GM21360 (cell line): ENCODE data around the gene PHF19.

Source experiments
- ATAC-seq: cut with Tn5 transposase; IDR thresholded peaks from one replicate; pipeline ENCODE4 v1.9.1; 2021; ENCODE audit warnings: mild to moderate bottlenecking, moderate library complexity; ENCODE audit not compliant: unreplicated experiment

PHF19 gene

DNA sequence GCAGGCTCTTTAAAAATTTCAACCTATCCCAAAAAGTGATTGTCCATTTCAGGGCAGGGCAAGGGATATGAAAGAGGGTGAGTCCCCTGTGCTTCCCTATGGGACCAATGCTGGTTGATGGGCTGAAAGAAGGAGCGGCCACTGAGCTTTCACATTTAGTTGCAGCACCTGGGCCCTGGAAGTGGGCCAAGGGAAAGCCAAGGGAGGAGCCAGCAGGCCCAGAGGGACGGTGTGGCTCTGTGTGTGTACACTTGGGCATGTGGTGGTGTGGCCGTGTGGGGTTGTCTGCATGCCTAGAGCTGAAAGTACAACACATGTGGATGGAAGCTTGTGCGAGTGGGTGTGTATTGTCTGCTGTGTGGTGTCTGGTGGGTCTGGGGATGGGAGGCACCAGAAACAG, 20.3 kb downstream of the PHF19 start:
- ATAC-seq, result no peak

DNA sequence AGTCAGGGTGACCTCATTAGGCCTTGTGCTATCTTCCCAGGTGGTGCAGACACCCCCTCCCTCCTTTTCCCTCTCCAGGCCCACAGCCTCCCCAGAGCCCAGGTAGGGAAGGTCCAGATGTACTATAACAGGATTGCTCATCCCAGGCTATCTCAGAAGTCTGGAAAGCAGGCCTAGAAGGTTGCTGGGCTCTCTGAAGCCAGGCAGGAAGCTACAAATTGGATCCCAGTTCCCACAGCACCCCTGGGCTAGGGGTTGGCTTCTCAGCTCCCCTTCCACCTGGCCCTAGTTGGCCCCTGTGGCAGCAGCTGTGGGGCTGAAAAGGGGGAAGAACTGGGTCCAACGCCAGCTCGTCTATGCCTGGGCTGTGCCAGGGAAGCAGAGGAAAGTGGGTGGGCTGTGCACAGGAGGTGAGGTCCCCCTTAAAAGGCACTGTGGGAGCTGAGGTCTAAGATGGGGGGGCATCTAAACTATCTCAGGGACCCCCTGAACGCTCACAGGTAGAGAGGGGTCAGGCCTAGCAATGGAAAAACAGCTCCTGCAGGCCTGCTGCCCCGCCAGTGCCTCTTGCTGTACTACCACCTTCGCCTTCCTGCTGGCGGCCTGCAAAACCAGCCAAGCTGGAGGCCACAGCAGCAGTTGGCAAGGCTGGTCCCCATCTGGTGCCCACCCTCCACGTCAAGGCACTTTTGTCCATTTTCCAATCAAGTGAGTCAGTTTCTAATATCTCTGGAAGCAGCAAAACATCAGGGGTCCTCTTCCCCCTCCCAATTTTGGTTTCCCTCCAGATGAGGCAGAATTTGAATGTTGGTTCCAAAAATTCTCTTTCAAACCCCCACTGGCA, 20.9 kb downstream of the PHF19 start:
- no peak for ATAC-seq

DNA sequence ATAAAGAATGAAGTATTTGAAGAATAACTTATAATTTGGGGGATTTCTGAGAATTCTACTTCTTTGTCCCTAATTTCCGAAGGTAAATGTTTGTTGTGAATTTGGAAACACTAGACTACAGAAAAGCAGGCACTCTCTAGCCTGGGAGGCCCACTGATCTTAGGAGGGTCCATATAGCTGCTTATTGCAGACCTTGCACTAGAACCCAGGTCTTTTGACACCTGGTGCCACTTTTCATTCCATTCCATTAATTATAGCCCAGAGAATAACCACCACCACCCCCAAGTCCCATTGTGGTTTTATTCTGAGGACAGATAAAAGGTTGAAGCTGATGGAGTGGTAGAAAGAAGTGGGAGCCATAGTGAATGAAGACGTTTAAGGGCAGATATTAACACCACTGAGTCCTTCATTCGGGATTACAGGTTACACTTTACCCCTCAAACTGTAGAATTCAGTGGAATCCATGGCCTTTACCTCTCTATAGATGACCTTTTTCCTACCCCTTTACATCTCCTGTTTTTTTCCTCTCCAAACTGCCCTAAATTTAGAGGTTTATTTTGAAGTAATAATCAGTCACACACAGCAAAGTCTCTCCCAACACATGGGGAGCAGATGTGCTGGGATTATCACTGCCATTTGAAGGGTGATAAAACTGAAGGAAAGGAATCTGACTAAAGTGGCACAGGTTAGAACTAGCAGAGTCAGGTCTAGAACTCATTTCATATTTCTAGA, 22.2 kb downstream of the PHF19 start:
- ATAC-seq, result no peak

DNA sequence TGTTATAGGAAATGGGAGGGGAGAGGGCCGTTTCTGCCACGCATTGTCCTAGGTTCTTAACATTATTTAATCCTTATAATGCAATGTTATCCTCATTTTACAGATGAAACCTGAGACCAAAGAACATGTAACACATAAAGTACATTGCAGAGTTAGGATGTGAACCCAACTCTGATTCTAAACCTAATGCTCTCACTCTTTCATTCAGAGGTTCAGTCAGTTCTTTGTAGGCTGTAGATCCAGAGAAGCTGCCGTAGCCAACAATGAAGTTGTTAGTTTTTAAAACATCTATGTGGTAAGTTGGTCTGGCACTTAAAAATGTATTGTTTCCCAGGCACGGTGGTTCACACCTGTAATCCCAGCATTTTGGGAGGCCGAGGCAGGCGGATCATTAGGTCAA, 23.8 kb downstream of the PHF19 start:
- ATAC-seq, result no peak

DNA sequence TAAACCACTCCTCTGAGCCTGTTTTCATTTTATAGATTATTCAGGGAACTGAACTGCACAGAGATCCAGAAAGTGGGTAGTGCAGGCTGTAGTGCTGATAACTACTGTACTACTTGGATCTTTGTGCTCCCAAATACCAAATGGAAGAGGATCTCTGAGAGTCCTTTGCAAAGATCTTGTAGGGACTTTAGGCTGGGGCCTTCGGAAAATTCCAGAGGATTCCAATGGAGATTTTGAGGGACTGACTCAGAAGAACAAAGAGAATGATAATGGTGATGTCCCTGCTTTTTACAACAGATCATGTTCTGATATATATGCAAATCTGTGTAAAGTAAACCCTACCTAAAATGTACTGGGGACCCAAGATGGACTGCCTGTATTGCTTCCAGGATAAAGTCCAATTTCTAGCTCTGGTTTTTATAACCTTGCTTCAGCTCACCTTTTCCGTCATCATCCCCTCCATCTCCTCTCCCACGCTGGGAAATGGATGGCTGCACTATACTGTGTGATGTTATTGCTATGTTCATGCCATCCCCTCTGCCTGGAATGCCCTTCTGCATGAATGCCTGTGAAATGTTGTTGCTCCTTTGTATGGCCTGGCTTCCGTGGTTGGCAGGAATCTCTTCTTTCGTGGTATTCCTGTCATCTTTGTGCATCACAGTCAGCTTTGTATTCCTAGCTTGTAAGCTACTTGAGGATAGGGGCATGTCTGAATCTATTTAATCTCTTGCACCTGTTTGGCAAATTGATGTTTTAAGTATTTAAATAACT, 24.6 kb downstream of the PHF19 start:
- no peak for ATAC-seq

DNA sequence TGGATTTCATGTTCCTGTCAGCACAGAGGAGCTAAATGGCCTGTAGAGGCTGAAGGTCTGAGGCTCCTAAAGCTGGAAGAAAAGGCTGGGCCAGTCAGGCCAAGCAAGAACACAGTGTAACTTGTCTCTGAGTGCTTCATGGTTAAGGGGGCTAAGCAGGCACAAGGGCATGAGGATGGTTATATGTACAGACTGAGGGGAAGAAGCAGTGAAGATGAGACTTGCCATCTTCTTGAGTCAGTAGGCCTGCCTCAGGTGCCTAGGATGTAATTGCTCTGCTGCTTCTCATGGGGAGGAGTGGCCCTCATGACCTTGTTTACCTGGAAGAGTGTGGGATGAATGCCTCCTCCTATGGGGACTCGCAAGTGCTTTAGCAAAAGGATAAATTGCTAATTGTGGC, 25.5 kb downstream of the PHF19 start:
- ATAC-seq, result no peak

DNA sequence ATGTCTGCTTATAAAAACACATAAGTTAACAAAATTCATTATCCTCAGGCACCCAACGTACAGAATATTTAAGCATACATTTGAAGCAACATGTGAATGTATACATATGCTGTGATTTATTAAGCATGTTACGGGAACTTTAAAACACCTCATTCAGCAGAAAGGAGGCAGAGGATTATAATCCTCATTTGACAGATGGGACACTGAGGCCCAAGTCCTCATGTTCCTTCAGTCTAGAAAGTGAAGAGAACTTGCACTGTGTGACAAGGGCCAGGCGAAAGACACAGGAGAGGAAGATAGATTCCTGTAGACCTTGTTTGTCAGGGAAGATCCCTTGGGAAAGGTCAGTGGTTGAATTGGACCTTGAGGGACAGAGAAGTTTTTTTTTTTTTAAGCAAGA, 26.7 kb downstream of the PHF19 start:
- no peak for ATAC-seq

DNA sequence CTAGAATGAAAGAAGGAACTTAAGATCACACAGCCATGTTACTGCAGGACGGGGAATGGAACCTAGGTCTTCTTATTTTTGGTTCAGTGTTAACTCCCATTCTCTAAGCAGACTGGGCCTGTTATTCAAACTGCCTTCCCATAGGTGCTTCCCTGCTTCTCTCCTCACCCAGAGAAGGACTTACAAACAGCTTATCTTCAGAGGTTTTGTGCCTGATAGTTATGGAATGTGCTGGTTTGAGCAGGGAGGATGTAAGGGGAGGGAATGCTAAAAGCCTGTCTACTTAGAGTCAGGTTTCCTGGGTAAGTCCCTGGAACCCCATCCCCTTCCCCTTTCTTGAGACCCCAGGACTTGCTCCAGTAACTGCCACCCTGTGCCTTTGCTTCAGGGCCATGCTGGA, 30.1 kb downstream of the PHF19 start:
- ATAC-seq, result no peak

DNA sequence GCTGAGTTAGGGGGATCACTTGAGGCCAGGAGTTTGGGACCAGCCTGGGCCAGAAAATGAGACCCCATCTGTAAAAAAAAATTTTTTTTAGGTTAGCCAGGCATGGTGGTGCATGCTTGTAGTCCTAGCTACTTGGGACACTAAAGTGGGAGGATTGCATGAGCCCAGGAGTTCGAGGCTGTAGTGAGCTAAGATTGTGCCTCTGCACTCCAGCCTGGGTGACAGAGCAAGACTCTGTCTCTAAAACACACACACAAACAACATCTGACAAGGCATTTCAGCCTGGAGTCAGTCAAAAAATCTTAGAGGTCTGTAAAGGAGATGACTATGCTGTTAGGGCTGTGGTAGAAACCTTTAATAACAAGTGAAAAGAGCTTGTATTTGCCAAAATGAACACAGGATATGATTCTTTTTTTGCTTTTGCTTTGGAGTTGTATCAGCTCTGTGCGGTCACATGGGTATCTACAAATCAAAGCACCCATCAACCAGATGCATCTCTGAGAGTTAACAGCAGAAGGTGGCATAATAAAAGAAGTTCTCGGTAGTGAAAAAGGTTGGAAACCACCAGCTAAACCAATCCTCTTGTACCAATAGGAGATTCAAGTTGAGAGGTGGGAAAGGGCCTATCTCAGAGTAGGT, 30.6 kb downstream of the PHF19 start:
- ATAC-seq, result no peak

DNA sequence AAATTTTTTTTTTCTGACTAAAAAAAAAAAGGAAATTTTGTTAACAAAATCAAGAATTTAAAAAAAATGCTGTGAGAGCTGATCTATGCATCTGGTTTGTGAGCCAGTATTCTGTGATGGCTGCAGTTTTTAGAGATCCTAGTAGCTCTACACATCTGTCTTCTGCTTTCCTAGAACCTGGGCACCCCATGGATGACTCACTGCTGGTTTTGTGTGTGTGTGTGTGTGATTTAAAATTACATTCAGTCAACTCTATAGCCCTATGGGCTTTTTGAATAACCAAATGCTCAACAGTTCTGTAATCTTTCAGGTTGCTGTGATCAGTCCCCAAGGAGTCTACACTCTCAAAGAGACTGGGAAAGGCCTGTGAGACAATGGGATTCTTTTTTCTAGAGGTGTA, 31.7 kb downstream of the PHF19 start:
- no peak for ATAC-seq

DNA sequence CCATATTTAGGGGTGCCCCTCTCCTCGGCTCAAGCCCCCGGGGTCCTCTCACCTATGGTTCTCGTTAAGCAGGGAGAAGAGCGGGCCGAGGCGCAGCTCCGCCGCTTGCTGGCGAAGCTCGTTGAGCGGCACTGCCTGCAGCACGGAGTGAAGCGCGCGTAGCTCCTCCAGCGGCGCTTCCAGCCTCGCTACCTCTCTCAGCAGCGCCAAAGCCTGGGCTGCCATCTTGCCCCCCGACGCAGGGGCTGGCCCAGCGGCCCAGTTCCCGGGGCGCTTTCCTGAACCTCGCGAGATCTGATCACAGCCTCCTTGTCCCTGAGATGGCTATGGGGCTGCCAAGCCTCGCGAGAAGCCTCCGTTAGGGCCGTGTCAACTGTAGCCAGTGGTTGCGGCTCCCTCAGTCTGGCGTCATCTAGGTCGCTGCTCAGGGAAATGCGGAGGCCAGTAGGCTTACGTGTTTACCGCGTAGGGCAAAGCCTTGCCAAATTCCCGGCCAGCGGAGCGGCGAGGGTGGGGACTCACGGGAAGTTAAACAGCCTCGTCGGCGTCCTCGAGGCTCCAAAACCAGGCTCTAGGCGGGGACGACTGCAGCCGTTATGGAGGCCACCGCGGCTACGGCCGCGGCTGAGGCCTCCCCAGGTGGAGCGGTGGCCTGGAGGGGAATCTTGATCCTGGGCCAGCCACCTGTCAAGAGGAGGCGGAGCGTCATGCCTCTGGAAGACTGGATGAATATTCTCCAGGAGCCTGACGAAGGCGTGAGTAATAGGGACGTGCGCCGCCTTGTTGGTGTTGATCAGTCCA, 34.1 kb downstream of the PHF19 start, which contains the start of gene PSMD5:
Gene PSMD5, minus strand, starts transcription at position 238 of the 801 bp plus-strand sequence. Its CDS starts 13 bp downstream, at position 225.
- ATAC-seq, result peak; percentile 99

DNA sequence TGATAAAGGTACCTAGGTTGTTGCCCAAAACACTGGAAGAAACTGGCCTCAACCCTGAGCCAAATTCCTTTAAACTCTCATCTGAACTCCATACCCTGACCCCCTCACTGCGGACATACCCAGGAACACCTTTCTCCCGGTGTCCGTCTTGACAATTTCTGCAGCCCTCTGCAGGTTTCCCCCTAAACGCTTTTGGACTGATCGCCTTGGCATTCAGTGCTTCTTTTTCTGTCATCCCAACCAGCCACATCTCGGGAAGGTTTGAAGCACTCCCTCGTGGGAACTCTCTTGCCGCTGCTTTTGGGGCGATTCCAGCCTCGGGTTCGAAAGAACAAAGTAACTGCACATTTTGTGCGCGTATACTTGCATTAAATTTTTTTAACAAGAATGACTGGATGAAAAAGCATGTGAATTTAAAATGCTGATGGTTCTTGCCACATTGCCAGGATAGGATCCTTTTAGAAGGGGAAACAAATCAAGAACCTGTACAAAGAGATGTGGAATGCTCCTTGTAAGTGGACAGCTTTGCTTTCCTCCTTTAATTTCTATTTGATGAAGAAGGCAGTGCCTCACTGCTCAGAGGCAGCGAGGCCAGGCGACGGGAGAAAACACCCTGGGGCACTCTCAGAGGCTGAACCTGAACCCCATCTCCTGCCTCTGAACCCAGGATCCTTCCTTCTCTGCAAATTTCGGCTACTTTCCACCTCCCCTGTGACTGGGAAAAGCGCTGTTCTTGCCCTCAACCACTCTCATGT, 34.9 kb downstream of the PHF19 start:
- peak; percentile 8 for ATAC-seq

DNA sequence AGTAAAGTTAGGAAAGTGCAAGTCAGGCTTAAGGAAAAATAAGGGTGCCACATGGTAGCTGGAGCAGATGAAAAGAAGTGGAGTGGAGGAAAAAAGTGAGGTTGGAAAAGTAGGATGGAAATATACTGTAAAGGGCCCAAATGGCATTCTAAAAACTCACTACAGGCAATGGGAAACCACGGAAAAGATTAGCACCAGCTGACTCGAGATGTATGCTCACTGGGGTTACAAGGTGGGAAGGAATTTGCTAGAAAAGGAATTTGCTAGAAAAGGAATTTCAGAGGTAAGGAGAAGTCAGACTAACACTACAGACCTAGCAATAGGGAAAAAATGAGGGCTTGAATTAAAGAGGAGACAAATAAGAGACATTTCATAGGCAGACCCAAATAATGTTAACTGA, 37.8 kb downstream of the PHF19 start:
- ATAC-seq, result no peak

DNA sequence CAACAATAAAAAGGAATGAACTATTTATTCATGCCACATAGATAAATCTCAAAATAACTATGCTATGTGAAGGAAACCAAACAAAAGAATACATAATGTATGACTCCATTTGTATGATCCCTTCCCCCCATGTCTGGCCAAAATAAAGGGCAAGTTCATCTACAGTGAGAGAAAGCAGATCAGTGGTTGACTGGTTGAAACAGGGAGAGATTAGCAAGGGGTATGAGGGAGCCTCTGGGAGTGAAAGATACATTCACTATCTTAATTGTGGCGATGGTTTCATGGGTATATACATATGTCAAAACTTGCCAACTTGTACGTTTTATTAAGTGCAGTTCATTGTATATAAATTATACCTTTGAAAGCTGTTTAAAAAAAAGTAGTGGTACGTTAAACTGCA, 39.1 kb downstream of the PHF19 start:
- no peak for ATAC-seq

DNA sequence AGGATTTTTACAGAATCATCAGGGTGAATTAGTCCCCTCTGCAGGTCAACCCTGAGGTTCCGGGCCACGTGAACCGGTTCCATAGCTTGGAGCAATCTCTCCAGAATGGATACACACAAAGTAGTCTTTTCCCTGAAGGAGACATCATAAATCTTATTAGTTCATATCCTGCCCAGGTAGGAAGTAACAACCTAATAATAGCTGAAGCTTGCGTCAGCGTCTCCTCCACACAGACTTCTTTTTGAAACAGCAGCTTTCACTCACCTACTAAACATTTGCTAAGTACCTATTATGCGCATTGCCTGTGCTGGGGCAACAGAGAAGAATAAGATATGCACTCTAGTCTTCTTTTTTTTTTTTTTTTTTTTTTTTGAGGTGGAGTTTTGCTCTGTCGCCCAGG, 43.7 kb downstream of the PHF19 start:
- no peak for ATAC-seq

DNA sequence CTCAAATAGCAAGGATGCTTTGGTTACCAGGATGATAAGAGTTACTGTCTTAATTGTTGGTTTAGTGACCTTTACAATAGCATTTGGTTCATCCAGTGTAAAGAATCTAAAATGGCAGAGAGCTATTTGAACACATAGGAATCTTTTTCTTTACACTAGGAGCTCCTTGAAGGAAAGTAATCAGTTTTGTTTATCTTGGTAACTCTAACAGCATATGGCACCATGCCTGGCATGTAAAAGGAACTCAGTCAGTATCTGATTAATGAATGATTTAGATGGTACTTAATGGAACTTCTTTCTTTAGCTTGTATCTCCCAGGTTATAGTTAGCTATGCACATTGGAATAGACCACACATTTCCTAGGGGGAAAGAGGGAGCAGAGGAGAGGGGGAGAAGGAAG, 44.2 kb downstream of the PHF19 start:
- ATAC-seq, result no peak

DNA sequence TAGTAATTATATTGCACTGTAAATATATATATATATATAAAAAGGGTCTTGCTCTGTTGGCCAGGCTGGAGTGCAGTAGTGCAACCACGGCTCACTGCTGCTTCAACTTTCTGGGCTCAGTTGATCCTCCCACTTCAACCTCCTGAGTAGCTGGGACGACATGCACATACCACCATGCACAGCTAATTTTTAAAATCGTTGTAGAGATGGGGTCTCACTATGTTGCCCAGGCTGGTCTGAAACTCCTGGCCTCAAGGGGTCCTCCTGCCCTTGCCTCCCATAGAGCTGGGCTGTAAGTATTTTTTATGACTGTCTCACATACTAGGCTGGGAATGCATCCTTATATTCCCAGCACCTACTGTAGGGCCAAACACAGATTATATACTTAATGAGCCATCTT, 46.1 kb downstream of the PHF19 start:
- ATAC-seq, result no peak

DNA sequence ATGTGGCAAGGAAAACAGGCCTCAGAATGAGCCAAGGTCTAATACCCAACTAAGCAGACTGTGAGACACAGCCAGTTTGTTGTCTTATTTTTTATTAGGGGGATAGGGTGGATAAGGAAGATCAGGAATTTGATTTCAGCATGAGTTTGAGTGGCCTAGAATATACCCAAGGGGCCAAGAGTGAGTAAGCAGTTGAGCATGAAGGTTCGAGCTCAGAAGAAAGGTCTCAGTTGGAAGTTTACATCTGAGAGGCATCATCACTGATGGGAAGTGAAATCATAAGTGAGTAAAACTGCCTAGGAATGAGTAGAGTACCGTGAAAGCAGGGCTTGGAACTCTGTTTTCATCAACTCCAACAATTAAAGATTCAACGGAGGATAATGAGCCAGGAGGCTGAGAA, 46.8 kb downstream of the PHF19 start:
- no peak for ATAC-seq

DNA sequence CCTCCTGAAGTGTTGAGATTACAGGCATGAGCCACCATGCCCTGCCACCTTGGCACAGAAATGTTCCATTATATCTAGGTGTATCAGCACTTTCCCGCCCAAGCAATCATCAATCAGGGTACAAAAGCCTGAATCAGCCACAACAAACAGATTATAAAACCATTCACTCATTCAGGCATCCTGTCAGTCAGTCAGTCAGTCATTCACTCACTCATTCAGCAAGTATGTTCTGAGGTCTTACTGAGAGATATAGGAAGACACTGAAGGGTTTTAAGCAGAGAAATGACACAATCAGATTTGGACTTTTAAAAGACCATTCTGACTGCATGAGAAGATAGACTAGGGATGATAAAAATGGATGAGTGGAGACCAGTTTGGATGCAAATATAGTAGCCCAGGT, 47.3 kb downstream of the PHF19 start:
- no peak for ATAC-seq

DNA sequence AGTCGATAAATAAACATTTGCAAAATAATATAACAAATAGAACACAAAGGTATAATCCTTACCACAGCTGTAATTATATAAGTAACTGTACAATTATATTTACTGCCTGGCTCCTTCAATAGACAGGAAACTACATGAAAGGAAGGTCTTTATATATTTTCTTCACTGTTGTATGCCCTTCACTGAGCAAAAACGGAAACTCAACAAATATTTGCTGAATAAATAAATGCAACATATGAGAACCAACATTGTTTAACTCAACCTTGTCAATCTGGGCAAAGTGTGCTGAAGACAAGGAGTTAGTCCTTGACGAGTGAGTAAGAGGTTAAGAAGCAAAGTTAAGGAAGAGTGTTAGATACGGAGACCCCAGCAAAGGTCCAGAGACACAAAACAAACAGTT, 56.9 kb downstream of the PHF19 start:
- no peak for ATAC-seq
